Measurements from ENCODE around the gene GSS.

GSS gene

GRCh38 chr20:34993941-34994508 lies 38.4 kb upstream of the GSS start:
- DNase-seq (ENCODE audit: low read depth), result no peak

- DNase-seq (ENCODE audit: low read depth), result no peak
Measured at GRCh38 chr20:34992751-34993417, 37.3 kb upstream of the GSS start.

GRCh38 chr20:34990661-34991214 lies 35.1 kb upstream of the GSS start:
- no peak for DNase-seq (ENCODE audit: low read depth)

- no peak for DNase-seq (ENCODE audit: low read depth)
Measured at GRCh38 chr20:34990231-34990630, 34.6 kb upstream of the GSS start.

GRCh38 chr20:34989670-34990069 lies 34.1 kb upstream of the GSS start:
- no peak for DNase-seq (ENCODE audit: low read depth)

GRCh38 chr20:34989118-34989517 lies 33.5 kb upstream of the GSS start:
- DNase-seq (ENCODE audit: low read depth), result no peak

GRCh38 chr20:34988191-34988540 lies 32.6 kb upstream of the GSS start:
- no peak for DNase-seq (ENCODE audit: low read depth)

- no peak for DNase-seq (ENCODE audit: low read depth)
Measured at GRCh38 chr20:34987288-34988190, 31.9 kb upstream of the GSS start.

GRCh38 chr20:34986311-34987287 lies 31.0 kb upstream of the GSS start:
- DNase-seq (ENCODE audit: low read depth), result no peak

- no peak for DNase-seq (ENCODE audit: low read depth)
Measured at GRCh38 chr20:34985461-34986310, 30.1 kb upstream of the GSS start.

GRCh38 chr20:34984756-34985261 lies 29.2 kb upstream of the GSS start:
- no peak for DNase-seq (ENCODE audit: low read depth)

- no peak for DNase-seq (ENCODE audit: low read depth)
Measured at GRCh38 chr20:34983995-34984735, 28.6 kb upstream of the GSS start.

GRCh38 chr20:34983089-34983820 lies 27.6 kb upstream of the GSS start:
- no peak for DNase-seq (ENCODE audit: low read depth)

- no peak for DNase-seq (ENCODE audit: low read depth)
Measured at GRCh38 chr20:34982270-34983088, 26.9 kb upstream of the GSS start.

- no peak for DNase-seq (ENCODE audit: low read depth)
Measured at GRCh38 chr20:34980543-34981233, 25.1 kb upstream of the GSS start.

- no peak for DNase-seq (ENCODE audit: low read depth)
Measured at GRCh38 chr20:34979366-34980153, 24.0 kb upstream of the GSS start.

Data from activated T-cell treated with anti-CD3 and anti-CD28 coated beads for 1 hour (primary cell).